Vagina (tissue), 2 donors: ENCODE data around the gene KCNG3.

Source experiments
- POLR2A ChIP-seq, 2 donors: fragments of 450-650 bp; IDR thresholded peaks; one replicate each; pipeline ENCODE4 v1.6.1; 2017; ENCODE audit warnings: antibody characterized with exemption in 2 of 2, mild to moderate bottlenecking in 2 of 2, moderate library complexity in 2 of 2
- POLR2AphosphoS5 ChIP-seq, 2 donors: sonication (generic); formaldehyde crosslinking; IDR thresholded peaks; one replicate each; pipeline ENCODE4 v1.9.0; 2017; ENCODE audit warnings: antibody characterized with exemption in 2 of 2, mild to moderate bottlenecking in 2 of 2, low read depth in 1 of 2; ENCODE audit not compliant: insufficient read depth in 1 of 2
- TF ChIP-seq, protein P1 (sequence below), 3 experiments: fragments of 450-650 bp in 2 of 3; fragments of 200-600 bp in 1 of 3; sonication (generic) in 1 of 3; IDR thresholded peaks; one replicate each; pipeline ENCODE4 v1.5.1; 2017 to 2019; ENCODE audit warnings: antibody characterized with exemption in 3 of 3, mild to moderate bottlenecking in 2 of 3, moderate library complexity in 2 of 3

GRCh38 chr2:42392191-42392590 is 101.6 kb downstream of the KCNG3 start:
- TF ChIP-seq, protein P1, sequence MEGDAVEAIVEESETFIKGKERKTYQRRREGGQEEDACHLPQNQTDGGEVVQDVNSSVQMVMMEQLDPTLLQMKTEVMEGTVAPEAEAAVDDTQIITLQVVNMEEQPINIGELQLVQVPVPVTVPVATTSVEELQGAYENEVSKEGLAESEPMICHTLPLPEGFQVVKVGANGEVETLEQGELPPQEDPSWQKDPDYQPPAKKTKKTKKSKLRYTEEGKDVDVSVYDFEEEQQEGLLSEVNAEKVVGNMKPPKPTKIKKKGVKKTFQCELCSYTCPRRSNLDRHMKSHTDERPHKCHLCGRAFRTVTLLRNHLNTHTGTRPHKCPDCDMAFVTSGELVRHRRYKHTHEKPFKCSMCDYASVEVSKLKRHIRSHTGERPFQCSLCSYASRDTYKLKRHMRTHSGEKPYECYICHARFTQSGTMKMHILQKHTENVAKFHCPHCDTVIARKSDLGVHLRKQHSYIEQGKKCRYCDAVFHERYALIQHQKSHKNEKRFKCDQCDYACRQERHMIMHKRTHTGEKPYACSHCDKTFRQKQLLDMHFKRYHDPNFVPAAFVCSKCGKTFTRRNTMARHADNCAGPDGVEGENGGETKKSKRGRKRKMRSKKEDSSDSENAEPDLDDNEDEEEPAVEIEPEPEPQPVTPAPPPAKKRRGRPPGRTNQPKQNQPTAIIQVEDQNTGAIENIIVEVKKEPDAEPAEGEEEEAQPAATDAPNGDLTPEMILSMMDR (IDR thresholded peaks at IDR 0.05): no peak
- no peak for TF ChIP-seq POLR2A (IDR thresholded peaks at IDR 0.05)
- no peak for TF ChIP-seq POLR2AphosphoS5 (IDR thresholded peaks at IDR 0.05; ENCODE audit: insufficient read depth in 1 of 2, low read depth in 1 of 2)
